Subcutaneous abdominal adipose tissue (tissue), 5 donors: Measurements from ENCODE around the gene COG5.

ENCODE experiments used
- H3K27ac ChIP-seq: one replicate; pipeline ENCODE4 v1.7.0; 2013; ENCODE audit warnings: low read depth, mild to moderate bottlenecking, inconsistent platforms, low read length, moderate library complexity
- H3K27me3 ChIP-seq, 5 donors: one replicate each; pipeline ENCODE4 v1.7.0; 2013; ENCODE audit warnings: low read length in 5 of 5, inconsistent platforms in 1 of 5; ENCODE audit not compliant: control insufficient read depth in 5 of 5, insufficient read depth in 4 of 5
- H3K36me3 ChIP-seq, 5 donors: one replicate each; pipeline ENCODE4 v1.7.0; 2013; ENCODE audit warnings: low read length in 5 of 5; ENCODE audit not compliant: control insufficient read depth in 5 of 5, insufficient read depth in 5 of 5
- H3K4me1 ChIP-seq, 5 donors: one replicate each; pipeline ENCODE4 v1.7.0; 2013; ENCODE audit warnings: low read length in 5 of 5, mild to moderate bottlenecking in 3 of 5, moderate library complexity in 1 of 5; ENCODE audit not compliant: control insufficient read depth in 5 of 5, insufficient read depth in 5 of 5
- H3K4me3 ChIP-seq, 5 donors: one replicate each; pipeline ENCODE4 v1.7.0; 2013; ENCODE audit warnings: low read length in 5 of 5, low read depth in 1 of 5
- H3K9ac ChIP-seq, 5 donors: one replicate each; pipeline ENCODE4 v1.7.0; 2013; ENCODE audit warnings: low read length in 5 of 5, mild to moderate bottlenecking in 4 of 5, moderate library complexity in 3 of 5
- H3K9me3 ChIP-seq, 5 donors: one replicate each; pipeline ENCODE4 v1.7.0; 2013; ENCODE audit warnings: low read length in 5 of 5; ENCODE audit not compliant: control insufficient read depth in 5 of 5
- donor health status: healthy.
- donor health status: healthy.
- donor health status: healthy.
- donor health status: healthy.
- donor health status: healthy.

Gene COG5

DNA sequence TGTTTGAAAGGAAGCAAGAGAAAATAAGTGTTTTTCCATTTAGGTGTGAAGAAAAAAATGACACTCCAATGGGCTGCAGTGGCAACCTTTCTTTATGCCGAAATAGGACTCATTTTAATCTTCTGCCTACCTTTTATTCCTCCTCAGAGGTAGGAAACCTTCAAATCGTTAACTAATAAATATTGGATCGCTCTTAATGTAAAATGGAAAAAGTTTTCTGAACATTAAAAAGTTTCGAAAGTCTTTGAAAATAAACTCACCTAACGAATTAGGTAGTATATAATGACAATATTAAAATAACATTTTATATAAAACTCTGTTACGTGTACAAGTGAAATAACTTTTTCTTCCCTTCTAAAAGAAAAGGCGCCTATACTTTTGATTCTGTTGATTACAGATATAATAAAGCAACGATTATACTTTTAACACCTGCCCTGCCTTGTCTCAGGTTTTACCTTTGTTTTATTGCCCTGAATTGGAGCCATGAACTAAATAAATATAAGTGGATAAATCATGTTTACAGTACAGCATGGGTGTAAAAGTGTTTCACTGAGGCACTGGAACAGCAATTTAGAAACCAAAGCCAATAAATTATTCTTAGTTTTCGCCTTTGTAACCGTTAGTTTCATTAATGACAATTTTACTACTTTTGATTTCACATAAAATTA, 17.1 kb upstream of the COG5 start:
- Histone ChIP-seq H3K27ac (peak overlapping the region; percentile 92), H3K9ac (peak overlapping the region; percentile 91 to 97 (median 92)), H3K9me3 (no peaks in the 10 kb centered on the region), H3K27me3 (no peaks in the 10 kb centered on the region), H3K4me3 (peak overlapping the region; percentile 85 to 94 (median 89)), H3K4me1 (peaks cover 3 to 27% (median 24%) of the 10 kb centered on the region in 5 donors), H3K36me3 (peaks cover 3 to 14% (median 11%) of the 10 kb centered on the region in 5 donors)

DNA sequence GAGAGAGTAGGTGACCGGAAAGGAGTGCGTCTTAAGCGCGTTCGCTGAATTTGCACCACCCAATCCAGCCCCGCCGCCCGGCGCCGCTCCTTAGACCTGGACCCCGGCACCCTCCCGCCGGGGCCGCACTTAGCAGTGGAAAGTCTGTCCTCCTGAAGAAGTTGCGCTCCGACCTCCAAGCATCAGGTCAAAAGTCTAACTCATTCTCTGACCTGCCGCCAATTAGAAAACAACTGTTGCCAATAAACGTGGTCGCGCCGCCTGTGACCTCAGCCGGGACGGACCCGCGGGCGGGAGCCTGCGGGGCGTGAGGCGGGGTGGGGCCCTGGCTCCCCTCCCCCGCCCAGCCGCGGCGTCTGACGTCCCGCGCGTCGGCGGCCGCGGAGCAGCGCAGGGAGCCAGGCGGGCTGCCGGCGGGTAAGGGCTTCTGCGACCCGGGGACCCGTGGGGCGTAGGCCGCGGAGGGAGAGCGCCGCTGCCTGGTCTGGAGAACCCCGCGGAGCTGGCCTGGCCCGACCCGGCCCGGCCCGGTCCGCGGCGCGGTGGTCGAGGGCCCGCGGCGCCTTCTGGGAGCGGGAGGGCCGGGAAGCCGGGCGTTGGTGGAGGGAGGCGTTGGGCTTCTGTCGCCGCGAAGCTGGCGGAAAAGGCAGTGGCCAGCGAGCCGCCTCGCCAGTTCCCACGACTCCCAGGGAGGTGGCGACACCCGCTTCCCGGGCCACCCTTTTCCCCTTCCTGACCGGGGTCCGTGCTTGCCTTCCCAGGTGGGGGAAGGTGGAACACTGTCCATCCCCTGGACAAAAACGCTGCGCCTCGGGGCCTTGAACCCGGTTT, 16.4 kb upstream of the COG5 start, which contains the start of gene BCAP29:
TSS of gene BCAP29 (plus strand) at position 362 of the 831 bp plus-strand sequence. CDS start 527 bp downstream, outside the sequence.
- H3K9ac ChIP-seq, result peak within 1 kb of the TSS; percentile 91 to 97 (median 92)
- peaks cover 3 to 27% (median 24%) of the 10 kb centered on the region in 5 donors for H3K4me1 ChIP-seq
- no peaks in the 10 kb centered on the region for H3K9me3 ChIP-seq
- H3K27me3 ChIP-seq, result no peaks in the 10 kb centered on the region
- peaks cover 4 to 12% (median 7%) of the 10 kb centered on the region in 5 donors for H3K36me3 ChIP-seq
- peak within 1 kb of the TSS; percentile 92 for H3K27ac ChIP-seq
- peak within 1 kb of the TSS; percentile 88 to 94 (median 89) for H3K4me3 ChIP-seq

DNA sequence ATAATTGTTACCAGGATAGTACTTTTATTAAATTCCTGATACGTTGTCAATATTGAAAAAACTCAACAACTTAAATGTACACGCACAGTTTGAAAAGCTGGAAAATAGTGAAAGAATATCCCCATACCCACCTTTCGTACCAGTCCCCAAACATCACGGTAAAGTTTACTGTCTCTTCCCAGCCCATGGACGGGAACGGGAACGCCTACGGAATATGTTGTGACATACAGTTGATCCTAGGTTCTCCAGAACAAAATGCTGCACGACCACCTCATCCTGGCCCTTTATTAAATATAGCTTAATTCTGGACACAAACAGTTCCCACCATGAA, 15.8 kb upstream of the COG5 start:
- peak overlapping the region; percentile 48 to 91 (median 87) for H3K9ac ChIP-seq
- H3K4me1 ChIP-seq, result peaks cover 3 to 27% (median 24%) of the 10 kb centered on the region in 5 donors
- no peaks in the 10 kb centered on the region for H3K9me3 ChIP-seq
- H3K36me3 ChIP-seq, result peaks cover 2 to 8% (median 7%) of the 10 kb centered on the region in 5 donors
- peak overlapping the region; percentile 88 to 94 (median 89) for H3K4me3 ChIP-seq
- no peaks in the 10 kb centered on the region for H3K27me3 ChIP-seq
- H3K27ac ChIP-seq, result peak overlapping the region; percentile 92

DNA sequence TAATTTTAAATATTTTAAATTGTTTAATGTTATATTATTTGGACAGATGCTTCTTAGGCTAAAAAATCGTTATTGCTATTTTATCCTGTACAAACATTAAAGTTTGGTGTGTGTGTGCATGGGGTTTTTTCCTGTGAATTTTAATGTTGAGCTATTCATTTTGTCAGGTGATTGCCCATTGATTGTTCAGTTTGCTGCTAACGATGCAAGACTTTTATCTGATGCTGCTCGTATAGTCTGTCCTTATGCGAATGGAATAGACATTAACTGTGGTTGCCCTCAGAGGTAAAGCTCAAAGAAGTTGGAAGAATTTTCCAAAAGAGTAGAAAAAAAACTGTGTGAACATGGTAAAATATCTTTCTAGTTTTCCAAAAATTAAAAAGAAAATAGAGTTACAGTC, 9.8 kb upstream of the COG5 start:
- Histone ChIP-seq H3K27ac (no peak overlapping the region), H3K9ac (no peak overlapping the region), H3K4me1 (no peaks in the 10 kb centered on the region), H3K9me3 (no peaks in the 10 kb centered on the region), H3K27me3 (no peaks in the 10 kb centered on the region), H3K4me3 (no peak overlapping the region), H3K36me3 (peaks cover 4 to 15% (median 13%) of the 10 kb centered on the region in 5 donors)

DNA sequence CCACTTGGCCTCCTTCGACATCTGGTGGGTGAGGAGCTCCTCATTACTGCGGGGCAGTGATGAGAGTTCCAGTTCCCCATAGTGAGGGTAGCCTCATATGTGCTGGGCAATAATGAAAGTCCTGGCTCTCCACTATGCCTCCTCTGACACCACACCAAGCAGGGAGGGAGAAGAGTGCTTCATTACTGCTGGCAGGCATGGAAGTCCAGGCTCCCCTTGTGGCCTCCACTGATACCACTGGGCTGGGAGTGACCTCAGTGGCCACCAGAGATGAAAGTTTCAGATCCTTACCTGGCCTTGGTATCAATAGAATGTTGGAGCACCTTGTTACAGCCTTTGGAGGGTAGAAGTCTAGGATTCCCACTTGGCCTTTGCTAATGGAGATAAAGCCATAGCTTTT, 6.6 kb upstream of the COG5 start:
- peaks cover 0 to 1% (median 0%) of the 10 kb centered on the region in 5 donors for H3K4me1 ChIP-seq
- H3K9me3 ChIP-seq, result no peaks in the 10 kb centered on the region
- no peaks in the 10 kb centered on the region for H3K27me3 ChIP-seq
- no peak overlapping the region for H3K4me3 ChIP-seq
- H3K27ac ChIP-seq, result no peak overlapping the region
- H3K36me3 ChIP-seq, result peaks cover 4 to 20% (median 13%) of the 10 kb centered on the region in 5 donors
- H3K9ac ChIP-seq, result no peak overlapping the region

DNA sequence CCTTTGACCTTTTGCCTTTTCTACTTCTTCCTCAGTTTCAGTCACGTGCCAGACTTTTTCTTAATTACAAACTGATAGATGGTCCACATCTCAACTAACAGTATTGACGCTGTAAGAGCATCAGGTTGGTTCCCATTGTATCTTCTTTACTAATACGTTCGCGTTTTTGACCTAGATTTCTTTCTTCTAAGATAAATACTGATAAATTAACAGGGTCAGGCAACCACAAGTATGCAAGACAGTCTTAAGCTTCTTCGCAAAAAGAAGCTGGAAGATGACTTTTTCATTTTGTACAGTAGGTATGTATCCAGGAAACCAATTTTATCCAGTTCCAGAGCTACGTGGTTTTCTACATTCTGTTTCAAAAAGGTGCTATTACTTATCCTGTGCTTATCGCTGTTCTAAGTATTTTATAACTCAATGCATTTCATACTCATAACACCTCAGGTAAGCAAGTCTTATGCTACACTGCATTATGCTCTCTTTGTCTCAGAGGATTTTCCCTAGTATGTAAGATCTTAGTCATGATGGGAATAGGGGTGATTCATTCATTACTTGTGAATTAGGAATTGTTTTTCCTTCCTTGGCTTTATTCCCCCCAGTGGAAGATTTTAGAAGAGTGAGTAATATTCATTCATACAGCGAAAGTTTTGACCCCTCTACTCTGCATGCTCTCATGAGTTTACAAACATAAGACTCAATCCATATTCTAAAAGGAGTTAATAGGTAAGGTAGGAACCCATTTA, 1.0 kb upstream of the COG5 start:
- Histone ChIP-seq H3K36me3 (peaks cover 0 to 5% (median 0%) of the 10 kb centered on the region in 5 donors), H3K4me1 (peaks cover 0 to 44% (median 29%) of the 10 kb centered on the region in 5 donors), H3K27me3 (no peaks in the 10 kb centered on the region), H3K9me3 (no peaks in the 10 kb centered on the region), H3K4me3 (peak overlapping the region; percentile 91 to 99 (median 97)), H3K9ac (peak overlapping the region; percentile 74 to 98 (median 97)), H3K27ac (peak overlapping the region; percentile 94)

DNA sequence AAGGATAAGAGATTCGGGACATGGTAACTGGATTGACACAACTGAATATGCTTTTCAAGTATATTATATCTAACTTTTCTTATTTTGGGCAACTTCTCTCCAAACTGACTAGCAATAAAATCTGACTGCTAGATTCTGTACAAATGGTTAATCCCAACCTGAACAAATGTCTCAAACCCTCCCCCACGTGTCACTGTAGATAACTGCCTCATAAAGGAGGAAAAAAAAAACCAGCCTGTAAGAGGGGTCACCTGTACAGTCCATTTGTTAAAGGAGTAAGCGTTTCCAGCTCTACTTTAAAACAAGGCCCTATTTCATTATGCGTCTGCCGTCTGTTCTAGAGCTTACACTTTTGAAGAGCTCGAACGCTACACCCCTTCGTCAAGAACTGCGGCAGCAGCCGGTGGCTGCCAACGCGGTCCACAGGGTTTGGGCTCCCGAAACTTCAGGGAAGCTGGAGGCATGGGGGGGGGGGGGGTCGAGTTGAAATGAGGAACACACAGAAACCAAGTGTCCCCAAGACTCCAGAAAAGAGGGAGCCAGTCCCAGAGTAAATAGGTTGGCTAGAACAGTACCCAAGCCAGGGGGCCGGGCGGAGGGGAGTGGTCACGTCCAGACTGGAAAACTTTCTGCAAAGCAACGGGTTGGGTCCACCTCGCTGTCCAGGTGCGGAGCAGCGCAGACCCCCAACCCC, 492 bp downstream of the COG5 start:
- H3K27ac ChIP-seq, result peak overlapping the region; percentile 94
- peak overlapping the region; percentile 79 to 99 (median 97) for H3K4me3 ChIP-seq
- H3K9ac ChIP-seq, result peak overlapping the region; percentile 28 to 98 (median 97)
- H3K36me3 ChIP-seq, result peaks cover 0 to 5% (median 0%) of the 10 kb centered on the region in 5 donors
- peaks cover 0 to 49% (median 37%) of the 10 kb centered on the region in 5 donors for H3K4me1 ChIP-seq
- H3K27me3 ChIP-seq, result no peaks in the 10 kb centered on the region
- no peaks in the 10 kb centered on the region for H3K9me3 ChIP-seq

DNA sequence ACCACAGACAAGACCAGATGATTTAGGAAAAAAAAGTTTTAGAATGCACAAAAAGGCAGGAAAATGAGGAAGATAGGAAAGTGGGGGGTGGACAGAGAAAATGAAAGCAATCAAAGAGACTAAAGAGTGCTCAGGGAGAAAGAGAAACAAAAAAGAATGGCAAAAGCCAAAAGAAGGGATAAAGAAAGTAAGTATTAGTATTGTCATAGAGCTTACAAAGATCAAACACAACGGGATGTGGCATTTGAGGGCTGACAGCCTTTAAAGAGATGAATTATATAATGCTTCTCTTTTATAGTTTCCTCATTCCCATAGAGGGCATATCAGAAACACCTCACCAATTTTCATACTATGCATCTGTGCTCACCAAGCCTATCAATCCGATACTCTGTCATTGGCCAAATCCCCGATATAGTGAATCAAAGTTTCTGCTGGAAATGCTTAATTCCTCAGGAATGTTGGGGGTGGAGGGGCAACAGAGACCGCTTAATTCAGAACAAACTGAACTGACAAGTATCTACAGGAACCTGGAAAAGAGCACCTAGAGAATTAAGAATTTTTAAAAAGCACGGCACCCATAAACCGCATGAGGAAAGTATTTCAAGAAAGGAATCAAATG, 2.7 kb downstream of the COG5 start:
- H3K27me3 ChIP-seq, result no peaks in the 10 kb centered on the region
- H3K9ac ChIP-seq, result no peak overlapping the region
- peaks cover 6 to 10% (median 9%) of the 10 kb centered on the region in 5 donors for H3K36me3 ChIP-seq
- no peak overlapping the region for H3K4me3 ChIP-seq
- H3K4me1 ChIP-seq, result peaks cover 0 to 49% (median 37%) of the 10 kb centered on the region in 5 donors
- no peaks in the 10 kb centered on the region for H3K9me3 ChIP-seq
- H3K27ac ChIP-seq, result peak overlapping the region; percentile 27

DNA sequence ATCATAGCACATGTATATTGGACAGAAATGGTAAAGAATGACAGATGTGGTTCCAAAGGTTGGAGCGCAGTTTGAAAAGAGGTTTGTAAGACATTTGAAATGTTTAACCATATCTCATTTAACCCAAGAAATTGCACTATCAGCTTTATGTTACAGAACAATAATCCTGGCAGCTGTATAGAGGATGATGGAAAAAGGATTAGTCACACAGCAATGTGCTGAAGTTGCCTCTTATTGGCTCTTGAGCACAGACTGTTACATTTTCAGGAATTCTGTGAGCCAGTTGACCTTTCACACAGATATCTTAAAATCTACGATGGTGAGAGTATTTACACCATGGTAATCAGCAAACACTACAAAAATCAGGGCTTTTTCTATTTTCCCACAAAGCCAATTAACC, 3.9 kb downstream of the COG5 start:
- H3K27ac ChIP-seq, result peak overlapping the region; percentile 34

More for the DNA sequence above, 3.9 kb downstream of the COG5 start:
- Histone ChIP-seq H3K9ac (peak overlapping the region in 1 of 5 donors; percentile 66), H3K4me3 (no peak overlapping the region), H3K4me1 (peaks cover 0 to 47% (median 35%) of the 10 kb centered on the region in 5 donors), H3K36me3 (peaks cover 8 to 17% (median 15%) of the 10 kb centered on the region in 5 donors), H3K9me3 (no peaks in the 10 kb centered on the region), H3K27me3 (no peaks in the 10 kb centered on the region)
